GM12878 (cell line): ENCODE measurements around the gene FANCD2OS. TPM values are rescaled to one million over a fixed set of nuclear protein-coding genes. Genes with fewer than 3 reads are reported as not detected.

Experiments
- ATAC-seq: fragments of 200-7000 bp; cut with Tn5 transposase; 3 replicates; pipeline ENCODE4 v1.9.1; 2020; ENCODE audit warnings: mild to moderate bottlenecking, moderate library complexity
- BruUV-seq: library from RNA; stranded (reverse); fragments of 400-500 nt; replicated peaks from 2 replicates; lab custom pipeline; 2021; lab: Mats Ljungman, UMichigan
- CTCF ChIA-PET: fragments of 300-600 bp; sonication (Branson Sonifier 250); formaldehyde crosslinking; extraction: SDS; loops from one replicate; lab custom pipeline; 2021; ENCODE audit warnings: inconsistent platforms; lab: Yijun Ruan, JAX
- POLR2A ChIA-PET: fragments of 350-600 bp; formaldehyde crosslinking; extraction: SDS; loops from one replicate; lab custom pipeline; 2021; ENCODE audit warnings: inconsistent platforms; lab: Charles Lee
- RAD21 ChIA-PET: fragments of 300-600 bp; sonication (Branson Sonifier 250); formaldehyde crosslinking; loops from one replicate; lab custom pipeline; 2023; ENCODE audit warnings: antibody characterized with exemption; ENCODE audit not compliant: unreplicated experiment; lab: Charles Lee
- SMC1A ChIA-PET: fragments of 300-600 bp; sonication (Branson Sonifier 250); formaldehyde crosslinking; loops from one replicate; lab custom pipeline; 2023; ENCODE audit not compliant: unreplicated experiment, uncharacterized antibody; lab: Charles Lee
- DNase-seq: peaks from one replicate; pipeline ENCODE4 v3.0.0-alpha.2; 2011; ENCODE audit warnings: low read depth, low spot score
- FAIRE-seq: peaks from 3 replicates; lab custom pipeline; 2011; peaks lifted over from hg19 to GRCh38; lab: Jason Lieb, UNC
- H2AFZ ChIP-seq: 2 replicates; pipeline ENCODE4 v1.6.0; 2011; ENCODE audit warnings: low read depth, low read length, control low read depth; ENCODE audit not compliant: control insufficient read depth
- H3K27ac ChIP-seq: 2 replicates; pipeline ENCODE4 v1.5.1; 2011; ENCODE audit warnings: control low read depth; ENCODE audit not compliant: control insufficient read depth, insufficient read depth
- H3K27me3 ChIP-seq, 2 experiments: replicated peaks in 1 of 2; 2 replicates each; pipeline versions ENCODE4 v1.6.0 to v1.6.1; 2011; ENCODE audit warnings: low read length in 1 of 2; ENCODE audit not compliant: control insufficient read depth in 2 of 2, insufficient read depth in 2 of 2
- H3K36me3 ChIP-seq, 2 experiments: 2 replicates each; pipeline ENCODE4 v1.5.1; 2011; ENCODE audit warnings: low read length in 1 of 2; ENCODE audit not compliant: control insufficient read depth in 2 of 2, insufficient read depth in 2 of 2
- H3K4me1 ChIP-seq: 2 replicates; pipeline ENCODE4 v1.6.1; 2011; ENCODE audit warnings: mild to moderate bottlenecking, low read length, moderate library complexity, mixed read lengths; ENCODE audit not compliant: control insufficient read depth, insufficient read depth
- H3K4me2 ChIP-seq: 2 replicates; pipeline ENCODE4 v1.6.0; 2011; ENCODE audit warnings: control low read depth; ENCODE audit not compliant: control insufficient read depth, insufficient read depth
- H3K4me3 ChIP-seq: fragments of 200-600 bp; sonication (generic); 2 replicates; pipeline ENCODE4 v1.5.1; 2016
- H3K79me2 ChIP-seq: 2 replicates; pipeline ENCODE4 v1.6.0; 2011; ENCODE audit warnings: low read length; ENCODE audit not compliant: control insufficient read depth, insufficient read depth
- H3K9ac ChIP-seq: 2 replicates; pipeline ENCODE4 v1.8.0; 2011; ENCODE audit warnings: low read length, control low read depth, mixed read lengths; ENCODE audit not compliant: control insufficient read depth, insufficient read depth
- H3K9me3 ChIP-seq: replicated peaks from 3 replicates; pipeline ENCODE4 v1.5.1; 2011; ENCODE audit warnings: mild to moderate bottlenecking, low read length; ENCODE audit not compliant: control insufficient read depth, insufficient read depth
- H4K20me1 ChIP-seq: 2 replicates; pipeline ENCODE4 v1.6.0; 2011; ENCODE audit not compliant: control insufficient read depth, insufficient read depth
- BHLHE40 ChIP-seq, 2 experiments: fragments of 450-650 bp in 1 of 2; IDR thresholded peaks; 2 replicates each; pipeline ENCODE4 v1.6.1; 2011 to 2017; ENCODE audit warnings: low read depth in 2 of 2, borderline replicate concordance in 1 of 2, improper control_type of control experiment in 1 of 2, low read length in 1 of 2, mild to moderate bottlenecking in 1 of 2
- CREM ChIP-seq: IDR thresholded peaks from 2 replicates; pipeline ENCODE4 v1.6.1; 2014; ENCODE audit warnings: antibody characterized with exemption, low read depth
- EGR1 ChIP-seq, 2 experiments: IDR thresholded peaks; 1 replicate in 1 of 2; 2 replicates in 1 of 2; pipeline ENCODE4 v1.6.1; 2011 to 2012; ENCODE audit warnings: low read depth in 2 of 2, low read length in 2 of 2, borderline replicate concordance in 1 of 2, mild to moderate bottlenecking in 1 of 2, moderate library complexity in 1 of 2
- FOXM1 ChIP-seq: IDR thresholded peaks from 2 replicates; pipeline ENCODE4 v1.6.1; 2012; ENCODE audit warnings: low read depth, mild to moderate bottlenecking, inconsistent platforms, low read length, moderate library complexity
- HSF1 ChIP-seq: fragments of 150-350 bp; IDR thresholded peaks from 2 replicates; pipeline ENCODE4 v1.6.1; 2014; ENCODE audit warnings: mild to moderate bottlenecking, low read depth, low read length
- IKZF1 ChIP-seq: fragments of 450-650 bp; conservative IDR thresholded peaks from 2 replicates; pipeline ENCODE4 v1.6.1; 2017; ENCODE audit warnings: antibody characterized with exemption, mild to moderate bottlenecking
- NFYA ChIP-seq: IDR thresholded peaks from 2 replicates; pipeline ENCODE4 v1.6.1; 2011; ENCODE audit warnings: low read depth, mild to moderate bottlenecking, low read length, improper control_type of control experiment, borderline replicate concordance
- PAX5 ChIP-seq: IDR thresholded peaks from 2 replicates; pipeline ENCODE4 v1.6.1; 2011; ENCODE audit warnings: low read depth, low read length, borderline replicate concordance
- RB1 ChIP-seq: fragments of 450-650 bp; formaldehyde crosslinking; IDR thresholded peaks from 2 replicates; pipeline ENCODE4 v1.6.1; 2017; ENCODE audit warnings: mild to moderate bottlenecking, borderline replicate concordance
- ZNF217 ChIP-seq: fragments of 450-650 bp; IDR thresholded peaks from 2 replicates; pipeline ENCODE4 v1.6.1; 2017; ENCODE audit warnings: antibody characterized with exemption, mild to moderate bottlenecking
- ZSCAN29 ChIP-seq: fragments of 450-650 bp; IDR thresholded peaks from 2 replicates; pipeline ENCODE4 v1.6.1; 2017; ENCODE audit warnings: mild to moderate bottlenecking, moderate library complexity
- WGBS: methylation state at CpG from one replicate; pipeline ENCODE4 v1.1.6; 2016; ENCODE audit warnings: low lambda C conversion rate; ENCODE audit not compliant: insufficient replicate concordance, insufficient coverage; ENCODE audit errors: missing lambda C conversion rate; 5-methylcytosine and 5-hydroxymethylcytosine counted together
- in situ Hi-C: fragments of 300-500 bp; cut with MboI; formaldehyde crosslinking; loops from 9 replicates; pipeline ENCODE4 v1.14.3; 2018; ENCODE audit warnings: mixed read lengths
- intact Hi-C: fragments of 100-400 bp; cut with micrococcal nuclease; formaldehyde crosslinking; loops from one replicate; pipeline ENCODE4 v1.14.2; 2022; ENCODE audit not compliant: unreplicated experiment
- polyA plus RNA-seq, 11 experiments: library from polyadenylated mRNA; depleted of rRNA in 4 of 11; unstranded in 6 of 11; stranded (reverse) in 5 of 11; fragments of >200 nt; fragmentation: Nextera tagmentation in 4 of 11; fragmentation: Illumina TruSeq in 1 of 11; extraction: Ambion mirVana in 4 of 11; extraction: Trizol in 1 of 11; gene quantifications; 1 replicate in 1 of 11; 2 replicates in 10 of 11; pipeline versions ENCODE4 v1.2.1 to v1.2.3, GENCODE V29; 2011 to 2016; ENCODE audit warnings: inconsistent platforms in 2 of 11, missing spikeins in 2 of 11, low read depth in 1 of 11
- total RNA-seq, 4 experiments: library from RNA; depleted of rRNA in 3 of 4; stranded (reverse); fragments of >200 nt in 3 of 4; fragmentation: Illumina TruSeq in 1 of 4; extraction: Trizol in 1 of 4; gene quantifications; 2 replicates each; pipeline versions ENCODE4 v1.2.1 to v1.2.3, GENCODE V29; 2013 to 2021

Gene FANCD2OS
- total and polyA plus RNA-seq, 10 of the 15 experiments (the other 5 are each of a cell fraction or from before 2014, with no cell fraction given), result 0.38 to 0.42 TPM; not detected in 8

GRCh38 chr3:10085738-10086137, 22.3 kb downstream of the FANCD2OS start:
- no peak for DNase-seq
- Histone ChIP-seq H3K4me1 (no peaks in the 10 kb centered on the region), H3K4me3 (no peak overlapping the region), H2AFZ (no peak overlapping the region), H3K27ac (no peak overlapping the region), H3K36me3 (peaks cover 6 to 7% of the 10 kb centered on the region in 2 experiments; a peak in 3 of 4 replicates), H3K4me2 (no peak overlapping the region), H3K9ac (no peak overlapping the region), H3K27me3 (no peaks in the 10 kb centered on the region), H3K79me2 (no peaks in the 10 kb centered on the region), H3K9me3 (no peaks in the 10 kb centered on the region)
- POLR2A ChIA-PET, result no interaction called here
- CTCF ChIA-PET, result interaction anchor here (0.5 kb wide), 1 partner anchor 258 kb away, joined by 3 read pairs; no protein-coding TSS in a partner anchor
- 90% methylated on average over 1 of the region's 1 CpG for WGBS
- no TSS peak for BruUV-seq
- FAIRE-seq, result no peak
- no peak for ATAC-seq
- intact Hi-C loops (no loop called here), in situ Hi-C loops (no loop called here)
- SMC1A ChIA-PET, result interaction anchor here (1.2 kb wide), 1 partner anchor 207 kb away, joined by 3 read pairs; the partner anchor contains the start of gene GHRL
- no peak for TF ChIP-seq ZNF217
- no peak for TF ChIP-seq NFYA
- no peak for TF ChIP-seq BHLHE40 (IDR thresholded peaks at IDR 0.05; ENCODE audit: borderline replicate concordance in 1 of 2, low read depth in 2 of 2, low read length in 1 of 2)
- no peak for TF ChIP-seq ZSCAN29
- TF ChIP-seq CREM, result no peak
- TF ChIP-seq EGR1 (IDR thresholded peaks at IDR 0.05; ENCODE audit: borderline replicate concordance in 1 of 2, low read depth in 2 of 2, low read length in 2 of 2), result no peak
- no peak for TF ChIP-seq IKZF1
- TF ChIP-seq FOXM1, result no peak
- TF ChIP-seq HSF1, result no peak
- no peak for TF ChIP-seq RB1
- no peak for TF ChIP-seq PAX5
- TF ChIP-seq, all 136 proteins: peak for 0
- no peaks in the 10 kb centered on the region for H4K20me1 ChIP-seq
- RAD21 ChIA-PET, result no interaction called here
